SH-SY5Y (cell line): ENCODE results near the gene PDE4A.

ENCODE experiments used
- GATA2 ChIP-seq: IDR thresholded peaks from 2 replicates; pipeline ENCODE4 v1.6.1; 2011; ENCODE audit warnings: mild to moderate bottlenecking, low read depth, low read length
- GATA3 ChIP-seq: IDR thresholded peaks from 2 replicates; pipeline ENCODE4 v1.6.1; 2011; ENCODE audit warnings: low read depth, mild to moderate bottlenecking, low read length, moderate library complexity

The PDE4A gene

GRCh38 chr19:10420444-10421239, at the start of gene PDE4A:
PDE4A (plus strand) TSS chr19:10420538; CDS start chr19:10420765, 227 bp downstream.
- TF ChIP-seq GATA2: no peak
- no peak for TF ChIP-seq GATA3

GRCh38 chr19:10372690-10373089, 47.6 kb upstream of the PDE4A start:
- TF ChIP-seq GATA2: no peak
- no peak for TF ChIP-seq GATA3

- no peak for TF ChIP-seq GATA3
- TF ChIP-seq GATA2: no peak
These were observed 45.4 kb upstream of the PDE4A start for GRCh38 chr19:10374931-10375330.

DNA sequence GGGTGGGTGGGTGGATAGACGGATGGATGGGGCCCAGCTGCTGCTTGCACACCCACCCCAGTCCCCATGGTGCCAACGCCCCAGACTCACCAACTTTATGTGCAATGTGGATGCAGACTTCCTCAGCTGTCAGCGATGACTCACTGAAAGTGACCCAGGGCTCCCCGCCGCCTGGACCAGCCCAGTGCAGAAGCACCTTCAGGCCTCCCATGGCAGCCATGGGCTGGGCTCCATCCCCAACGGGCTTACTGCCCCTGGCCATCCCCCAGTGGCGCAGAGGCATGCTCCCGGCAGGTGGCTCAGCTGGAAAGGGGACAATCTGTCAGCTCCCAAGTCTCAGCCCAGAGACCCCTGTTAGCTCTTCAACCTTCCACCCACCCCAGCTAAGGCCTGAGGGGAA, 42.2 kb upstream of the PDE4A start:
- TF ChIP-seq GATA3 (no peak), GATA2 (no peak)

- TF ChIP-seq GATA2: no peak
- no peak for TF ChIP-seq GATA3
These were observed 40.4 kb upstream of the PDE4A start for GRCh38 chr19:10379880-10380312.

DNA sequence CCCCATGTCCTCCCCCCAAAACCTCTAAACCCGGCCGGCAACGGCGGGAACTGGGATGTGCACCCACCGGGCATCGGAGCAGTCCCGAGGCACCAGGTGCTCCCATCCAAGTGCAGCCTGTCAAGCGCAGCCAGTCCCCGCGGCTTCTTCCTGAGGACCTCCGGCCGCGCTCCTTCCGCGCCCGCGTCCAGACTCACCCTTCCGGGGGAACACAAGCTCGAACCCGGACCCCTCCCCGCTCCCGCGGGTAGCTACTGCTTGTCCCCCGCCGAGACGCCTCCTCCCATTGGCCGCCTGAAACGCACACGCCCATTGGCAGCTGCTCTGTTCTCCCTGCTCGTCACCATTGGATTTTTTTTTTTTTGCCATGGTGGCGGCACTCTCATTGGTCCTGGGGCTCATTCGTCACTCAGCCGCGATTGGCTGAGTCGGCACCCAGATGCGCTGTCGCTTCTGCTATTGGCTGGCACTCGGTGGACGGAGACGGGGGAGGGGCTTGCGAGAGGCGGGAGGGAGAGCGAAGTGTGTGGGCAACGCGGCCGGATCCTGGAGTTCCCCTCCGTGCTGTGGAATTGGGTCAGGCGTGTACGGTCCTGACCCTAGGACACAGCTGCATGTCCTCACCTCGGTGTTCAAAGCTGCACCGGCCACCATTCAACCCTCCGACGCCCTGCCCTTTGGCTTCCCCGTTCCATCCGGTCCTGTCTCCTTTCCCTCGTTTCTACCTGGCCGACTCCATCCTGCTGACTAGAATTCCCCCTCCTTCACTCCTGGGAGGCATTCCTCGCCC, 39.8 kb upstream of the PDE4A start, which contains the start of gene TYK2:
Gene TYK2 (minus strand): TSS at position 260 of the 790 bp plus-strand sequence. CDS start 2,166 bp downstream, outside the sequence.
- TF ChIP-seq GATA3: no peak
- no peak for TF ChIP-seq GATA2

DNA sequence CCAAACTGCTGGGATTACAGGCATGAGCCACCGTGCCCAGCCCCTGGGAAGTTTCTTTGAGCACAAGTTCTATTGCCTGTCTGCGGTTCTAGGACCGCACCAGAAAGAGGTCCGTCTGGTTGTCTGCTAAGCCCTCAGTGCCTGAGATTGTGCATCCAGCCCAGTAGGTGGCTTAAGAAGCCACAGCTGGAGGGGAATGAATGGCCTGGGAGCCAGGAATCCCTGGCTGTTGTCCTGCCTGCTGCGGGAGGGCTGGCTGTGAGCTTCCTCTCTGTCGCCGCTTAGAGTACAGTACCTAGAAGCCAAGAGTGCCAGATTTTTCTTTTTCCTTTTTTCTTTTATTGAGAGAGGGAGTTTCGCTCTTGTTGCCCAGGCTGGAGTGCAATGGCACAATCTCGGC, 35.8 kb upstream of the PDE4A start:
- TF ChIP-seq GATA2: no peak
- no peak for TF ChIP-seq GATA3

GRCh38 chr19:10388957-10389356, 31.4 kb upstream of the PDE4A start:
- TF ChIP-seq GATA2: no peak
- no peak for TF ChIP-seq GATA3

GRCh38 chr19:10389863-10390262, 30.5 kb upstream of the PDE4A start:
- TF ChIP-seq GATA3 (no peak), GATA2 (no peak)

GRCh38 chr19:10390652-10391286, 29.6 kb upstream of the PDE4A start:
- no peak for TF ChIP-seq GATA3
- no peak for TF ChIP-seq GATA2

- TF ChIP-seq GATA3 (no peak), GATA2 (no peak)
These were observed 28.2 kb upstream of the PDE4A start for GRCh38 chr19:10392120-10392519.

- TF ChIP-seq GATA2: no peak
- no peak for TF ChIP-seq GATA3
These were observed 27.2 kb upstream of the PDE4A start for GRCh38 chr19:10393137-10393536.

DNA sequence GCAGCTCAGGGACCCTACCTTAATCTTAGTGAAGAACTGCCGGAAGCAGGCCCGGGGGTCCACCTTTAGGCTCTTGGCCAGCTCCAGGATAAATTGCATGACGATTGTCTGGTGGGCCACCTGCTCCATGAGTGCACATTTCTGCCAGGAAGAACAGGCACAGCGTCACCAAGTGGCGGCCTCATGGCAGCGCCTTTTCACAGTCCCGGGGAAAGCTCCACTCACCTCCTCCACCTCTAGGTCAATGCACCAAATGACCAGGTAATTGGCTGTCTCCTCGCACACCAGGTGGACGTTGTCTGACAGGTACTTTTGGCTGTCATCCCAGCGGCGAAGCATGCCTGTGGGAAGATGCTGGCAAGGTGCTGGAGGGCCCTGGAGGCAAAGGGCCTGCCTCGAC, 25.3 kb upstream of the PDE4A start:
- TF ChIP-seq GATA3: no peak
- TF ChIP-seq GATA2: no peak

DNA sequence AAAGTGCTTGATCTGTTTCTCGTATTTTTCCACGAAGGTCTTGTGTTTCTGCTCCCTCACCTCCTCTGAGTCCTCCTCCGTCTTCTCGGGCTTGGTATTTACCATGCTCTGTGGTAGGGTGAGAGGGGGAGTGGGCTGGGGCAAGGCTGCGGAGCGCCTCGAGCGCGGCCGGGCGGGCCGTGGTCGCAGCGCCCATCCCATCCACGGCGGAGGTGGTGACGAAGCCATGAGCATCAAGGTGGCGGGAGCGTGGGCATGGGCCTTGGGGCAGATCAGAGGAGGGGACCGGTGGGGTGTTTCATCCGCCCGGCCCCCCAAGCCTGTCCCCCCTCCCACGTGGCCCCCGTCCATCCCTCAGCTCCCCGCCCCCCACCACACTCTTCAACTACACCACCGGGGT, 24.9 kb upstream of the PDE4A start:
- no peak for TF ChIP-seq GATA2
- no peak for TF ChIP-seq GATA3
